Activated CD8-positive, alpha-beta memory T cell treated with anti-CD3 and anti-CD28 coated beads for 4 hours (primary cell): ENCODE results near the gene CDH15.
A peak's percentile ranks its signal among the peaks of the same experiment; 100 is the strongest.

Experiments
- DNase-seq, 2 donors: peaks; one replicate each; pipeline ENCODE4 v3.0.0-alpha.2; 2020; ENCODE audit warnings: low read depth in 2 of 2

Gene CDH15, protein sequence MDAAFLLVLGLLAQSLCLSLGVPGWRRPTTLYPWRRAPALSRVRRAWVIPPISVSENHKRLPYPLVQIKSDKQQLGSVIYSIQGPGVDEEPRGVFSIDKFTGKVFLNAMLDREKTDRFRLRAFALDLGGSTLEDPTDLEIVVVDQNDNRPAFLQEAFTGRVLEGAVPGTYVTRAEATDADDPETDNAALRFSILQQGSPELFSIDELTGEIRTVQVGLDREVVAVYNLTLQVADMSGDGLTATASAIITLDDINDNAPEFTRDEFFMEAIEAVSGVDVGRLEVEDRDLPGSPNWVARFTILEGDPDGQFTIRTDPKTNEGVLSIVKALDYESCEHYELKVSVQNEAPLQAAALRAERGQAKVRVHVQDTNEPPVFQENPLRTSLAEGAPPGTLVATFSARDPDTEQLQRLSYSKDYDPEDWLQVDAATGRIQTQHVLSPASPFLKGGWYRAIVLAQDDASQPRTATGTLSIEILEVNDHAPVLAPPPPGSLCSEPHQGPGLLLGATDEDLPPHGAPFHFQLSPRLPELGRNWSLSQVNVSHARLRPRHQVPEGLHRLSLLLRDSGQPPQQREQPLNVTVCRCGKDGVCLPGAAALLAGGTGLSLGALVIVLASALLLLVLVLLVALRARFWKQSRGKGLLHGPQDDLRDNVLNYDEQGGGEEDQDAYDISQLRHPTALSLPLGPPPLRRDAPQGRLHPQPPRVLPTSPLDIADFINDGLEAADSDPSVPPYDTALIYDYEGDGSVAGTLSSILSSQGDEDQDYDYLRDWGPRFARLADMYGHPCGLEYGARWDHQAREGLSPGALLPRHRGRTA

DNA sequence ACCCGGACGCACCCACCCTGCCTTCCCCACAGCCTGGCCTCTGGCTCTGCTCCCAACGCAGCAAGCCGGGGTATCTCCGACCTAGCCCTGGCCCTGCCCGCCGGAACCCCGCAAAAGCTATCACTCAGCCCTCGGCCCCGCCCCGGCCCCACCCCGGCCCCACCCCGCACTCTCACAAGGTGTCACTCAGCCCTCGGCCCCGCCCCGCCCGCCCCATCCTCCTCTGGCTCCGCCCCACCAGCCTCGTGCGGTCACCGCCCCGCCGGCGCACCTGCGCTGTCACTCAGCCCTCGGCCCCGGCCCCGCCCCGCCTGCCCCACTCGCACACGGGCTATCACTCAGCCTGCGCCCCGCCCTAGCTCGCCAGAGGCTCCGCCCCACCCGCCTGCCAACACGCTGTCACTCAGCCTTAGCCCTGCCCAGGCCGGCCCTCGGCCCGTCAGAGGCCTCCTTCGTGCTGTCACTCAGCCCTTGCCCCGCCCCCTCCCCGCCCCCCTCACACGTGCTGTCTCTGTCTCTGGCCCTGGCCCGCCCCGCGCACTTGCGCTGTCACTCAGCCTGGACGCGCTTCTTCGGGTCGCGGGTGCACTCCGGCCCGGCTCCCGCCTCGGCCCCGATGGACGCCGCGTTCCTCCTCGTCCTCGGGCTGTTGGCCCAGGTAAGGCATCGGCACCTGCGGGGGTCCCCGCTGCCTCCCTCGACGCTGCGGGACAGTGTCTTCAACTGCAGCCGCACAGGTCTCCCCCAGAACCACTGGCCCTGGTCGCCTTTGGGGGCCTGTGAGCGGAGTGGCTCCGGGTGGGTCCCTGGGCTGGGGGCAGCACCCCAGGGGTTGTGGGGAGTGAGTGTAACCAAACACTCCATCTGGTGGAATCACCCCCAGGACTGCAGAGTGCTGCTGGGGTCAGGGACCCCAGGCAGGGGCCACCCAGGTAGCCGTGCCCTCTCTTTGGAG is at the start of gene CDH15:
Gene CDH15 (plus strand): TSS at position 533 of the 955 bp plus-strand sequence. CDS start 84 bp downstream, at position 617.
- DNase-seq, result peak; percentile 86 to 88

GRCh38 chr16:89122322-89122851 is 49.2 kb upstream of the CDH15 start:
- DNase-seq, result peak in 1 of 2 donors; percentile 33

- no peak for DNase-seq
Measured at GRCh38 chr16:89123001-89123830, 48.3 kb upstream of the CDH15 start.

- no peak for DNase-seq
Measured at GRCh38 chr16:89123831-89124100, 47.8 kb upstream of the CDH15 start.

GRCh38 chr16:89129378-89129777 is 42.2 kb upstream of the CDH15 start:
- no peak for DNase-seq

- DNase-seq, result no peak
Measured at GRCh38 chr16:89130448-89130847, 41.1 kb upstream of the CDH15 start.

GRCh38 chr16:89131783-89132182 is 39.8 kb upstream of the CDH15 start:
- no peak for DNase-seq

DNA sequence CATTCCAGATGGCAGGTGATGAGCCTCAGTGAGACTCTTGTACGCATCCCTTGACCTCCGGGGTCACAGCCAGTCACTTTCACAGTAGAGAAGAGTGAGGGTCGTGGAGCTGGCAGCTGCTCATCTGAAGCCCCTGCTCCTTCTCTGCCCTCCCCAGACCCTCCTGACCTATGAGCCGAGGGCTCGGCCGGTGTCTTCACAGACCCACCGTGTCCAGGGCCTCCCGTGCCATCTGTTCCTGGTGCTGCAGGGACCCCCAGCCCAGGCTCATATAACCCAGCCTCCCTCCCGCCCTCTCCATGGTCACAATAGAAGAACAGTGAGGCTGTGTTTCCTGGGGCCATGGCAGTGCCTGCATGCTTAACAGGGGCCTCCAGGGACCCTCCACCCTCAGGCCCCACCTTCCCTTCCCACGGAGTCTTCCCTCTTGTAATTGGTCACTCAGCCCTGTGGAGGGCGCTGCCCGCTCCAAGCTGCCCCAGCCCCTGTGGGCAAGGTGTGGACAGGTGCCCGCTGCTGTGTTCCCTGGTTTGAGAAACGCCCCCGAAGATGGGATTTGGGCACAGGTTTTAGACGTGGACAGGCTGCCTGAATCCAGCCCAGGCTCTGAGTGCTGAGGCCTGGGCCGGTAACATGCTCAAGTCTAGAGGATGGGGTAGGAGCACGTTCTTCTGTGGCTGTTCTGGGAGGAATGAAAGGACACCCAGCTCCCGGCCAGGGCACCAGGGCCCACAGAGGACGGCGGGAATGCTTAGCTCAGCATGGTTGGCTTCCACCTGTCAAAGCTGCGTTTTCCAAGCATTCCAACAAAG is 39.1 kb upstream of the CDH15 start:
- no peak for DNase-seq

DNA sequence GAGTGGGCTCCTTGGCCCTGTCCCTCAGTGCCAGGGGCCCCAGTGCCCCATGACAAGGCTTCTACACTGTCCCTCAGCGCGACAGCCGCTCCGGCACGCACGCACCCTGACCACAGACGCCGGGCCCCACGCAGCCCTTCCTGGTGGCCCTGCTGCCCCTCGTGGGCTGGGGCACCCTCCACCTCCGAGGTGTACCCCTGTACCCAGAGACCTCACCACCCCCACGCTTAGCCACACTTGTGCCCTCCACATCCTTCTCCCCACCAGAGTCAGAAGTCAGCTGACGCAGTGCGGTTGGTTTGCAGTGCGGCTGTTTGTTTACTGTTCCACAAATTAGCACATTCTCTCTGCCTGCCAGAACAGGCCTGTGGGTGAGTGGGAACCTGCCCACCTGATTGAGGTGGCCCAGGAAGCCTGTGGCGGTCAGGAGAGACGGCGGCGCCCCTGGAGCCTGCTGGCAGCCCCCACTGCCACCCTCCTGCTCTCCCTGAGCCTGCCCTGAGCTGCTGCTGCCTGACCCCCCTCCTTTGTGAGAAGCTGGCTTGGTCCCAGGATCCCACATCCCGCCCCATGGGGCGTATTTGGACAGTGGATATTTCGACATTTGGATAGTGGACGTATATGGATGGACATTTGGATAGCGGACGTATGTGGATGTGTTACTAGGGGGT is 38.0 kb upstream of the CDH15 start:
- DNase-seq, result no peak

DNA sequence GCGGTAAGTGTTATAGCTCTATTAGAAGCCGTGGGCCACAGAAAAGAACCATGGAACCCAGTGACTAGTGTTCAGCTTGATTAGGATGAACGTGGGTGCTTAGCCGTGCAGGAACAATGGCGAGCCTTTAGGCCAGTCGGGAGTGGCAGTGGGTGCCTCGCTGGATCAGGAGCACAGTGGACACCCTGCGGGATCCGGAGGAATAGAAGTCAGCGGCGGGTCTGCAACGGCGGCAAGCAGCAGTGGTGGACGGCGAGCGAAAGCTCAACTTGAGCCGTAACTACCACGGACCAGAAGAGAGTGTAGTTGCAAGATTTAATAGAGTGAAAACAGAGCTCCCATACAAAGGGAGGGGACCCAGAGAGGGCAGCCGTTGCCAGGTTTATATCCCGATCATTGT is 37.3 kb upstream of the CDH15 start:
- no peak for DNase-seq

DNA sequence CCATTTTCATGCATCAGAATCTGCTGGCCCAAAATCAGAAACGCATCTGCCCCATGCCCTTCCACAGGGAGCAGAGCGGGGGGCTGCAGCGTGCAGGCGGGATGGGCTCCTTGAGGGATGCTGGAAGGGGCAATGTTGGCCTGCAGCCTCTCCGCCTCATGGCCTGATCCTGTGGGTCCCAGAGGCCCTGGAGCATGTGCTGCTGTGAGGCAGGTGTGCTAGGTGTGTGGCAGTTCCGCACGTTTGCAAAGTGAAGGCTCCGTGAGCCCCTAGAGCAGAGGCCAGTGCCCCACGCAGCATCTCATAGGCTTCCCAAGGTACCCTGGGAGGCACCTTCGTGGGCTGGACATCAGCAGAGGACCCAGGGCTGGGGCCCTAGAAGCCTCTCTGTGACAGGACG is 36.4 kb upstream of the CDH15 start:
- DNase-seq, result no peak

- DNase-seq, result no peak
Measured at GRCh38 chr16:89135971-89136765, 35.4 kb upstream of the CDH15 start.

DNA sequence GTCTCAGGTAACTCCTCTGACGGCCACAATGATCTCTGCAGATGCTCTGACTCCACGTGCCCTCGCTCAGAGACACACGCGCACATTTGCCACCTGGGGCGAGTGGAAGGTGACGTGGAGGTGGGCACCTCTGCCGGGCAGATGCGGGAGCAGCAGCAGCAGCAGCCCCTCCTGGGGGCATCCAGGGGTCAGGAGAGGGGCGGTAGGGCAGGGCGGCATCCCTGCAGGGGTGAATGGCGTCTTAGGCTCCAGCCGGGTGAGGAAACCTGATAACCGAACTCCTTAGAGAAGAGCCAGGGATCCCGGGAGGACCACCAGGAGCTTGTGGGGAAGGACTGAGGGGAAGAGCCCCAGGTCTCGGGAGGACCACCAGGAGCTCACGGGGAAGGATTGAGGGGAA is 34.6 kb upstream of the CDH15 start:
- no peak for DNase-seq

- no peak for DNase-seq
Measured at GRCh38 chr16:89137666-89138512, 33.7 kb upstream of the CDH15 start.

DNA sequence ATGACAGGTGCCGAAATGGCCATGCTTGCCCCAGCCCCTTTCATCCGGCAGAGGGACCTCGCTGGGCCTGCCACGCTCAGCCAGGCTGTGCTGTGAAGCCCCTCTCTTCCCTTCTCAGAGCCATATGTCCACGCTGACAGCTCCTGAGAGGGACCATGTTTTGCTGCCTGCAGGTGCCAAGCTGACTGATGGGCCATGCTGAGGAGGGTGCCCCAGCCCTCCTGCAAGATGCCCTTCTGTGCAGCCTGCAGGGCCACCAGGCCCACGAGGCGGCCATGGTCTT is 33.1 kb upstream of the CDH15 start:
- no peak for DNase-seq

DNA sequence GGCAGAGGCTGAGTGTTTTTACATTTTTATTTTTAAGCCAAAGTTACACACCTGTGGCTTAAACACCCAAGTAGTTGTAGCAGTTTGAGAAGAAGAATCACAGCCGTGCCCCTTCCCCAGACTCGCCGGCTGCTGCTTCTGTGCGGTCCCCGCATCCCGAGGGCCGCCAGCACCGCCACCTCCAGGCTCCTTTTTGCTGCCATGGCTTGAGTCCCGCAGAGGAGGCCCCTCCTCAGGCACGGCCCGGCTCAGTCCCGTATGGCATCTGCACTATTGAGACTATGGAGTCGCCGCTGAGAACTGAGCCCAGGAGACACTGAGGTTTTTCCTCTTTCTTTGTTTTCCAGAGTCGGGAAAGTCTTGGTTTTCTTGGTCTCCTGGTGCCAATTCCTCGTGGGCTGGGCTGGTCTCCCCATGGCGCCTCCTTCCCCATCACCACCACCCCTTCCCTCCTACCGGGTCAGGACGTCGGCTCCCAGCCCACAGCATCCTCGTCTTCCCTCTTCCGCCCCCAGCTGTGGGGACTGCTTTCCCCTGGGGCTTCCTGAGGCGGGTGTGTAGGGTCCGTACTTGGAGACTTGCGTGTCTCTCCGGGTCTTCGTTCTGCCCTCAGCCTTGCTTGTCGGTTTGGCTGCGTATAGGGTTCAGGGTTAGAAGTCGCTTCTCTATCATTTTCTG is 32.6 kb upstream of the CDH15 start:
- DNase-seq, result no peak

DNA sequence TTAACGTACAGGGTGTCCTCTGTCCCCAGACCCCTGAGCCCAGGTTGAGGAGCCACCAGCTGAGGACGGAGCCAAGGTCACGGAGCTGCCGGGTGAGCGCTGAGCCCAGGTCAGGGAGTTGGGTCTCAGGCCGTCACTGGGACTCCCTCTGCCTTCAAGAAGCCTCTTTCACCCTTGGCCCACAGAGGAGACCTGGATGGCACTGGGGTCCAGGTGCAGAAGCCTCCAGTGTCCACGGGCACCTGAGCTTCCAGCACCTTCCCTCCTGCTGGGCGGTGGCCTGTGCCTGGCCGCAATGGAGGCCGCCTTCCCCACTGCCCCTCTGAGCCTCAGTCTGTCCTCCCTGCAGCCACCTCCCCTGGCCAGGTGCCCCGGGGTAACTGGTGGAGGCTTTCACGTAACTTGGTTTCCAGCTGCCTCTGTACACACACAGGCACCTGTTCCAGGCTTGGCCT is 31.6 kb upstream of the CDH15 start:
- DNase-seq, result no peak
